H9 (cell line): ENCODE data around the gene IFNA13. TPM values are rescaled to one million over a fixed set of nuclear protein-coding genes. Genes with fewer than 3 reads are reported as not detected.

Experiments
- DNase-seq: peaks from one replicate; pipeline ENCODE4 v3.0.0-alpha.2; 2017
- H2AFZ ChIP-seq: one replicate; pipeline ENCODE4 v1.6.1; 2013; ENCODE audit warnings: mild to moderate bottlenecking, low read length, control low read depth, moderate library complexity
- H2AK5ac ChIP-seq: 2 replicates; pipeline ENCODE4 v1.6.1; 2013; ENCODE audit warnings: low read length, control low read depth, mixed read lengths; ENCODE audit not compliant: insufficient read length
- H2BK120ac ChIP-seq: one replicate; pipeline ENCODE4 v1.6.1; 2013; ENCODE audit warnings: low read depth, mild to moderate bottlenecking, low read length, control low read depth, inconsistent platforms; ENCODE audit not compliant: poor library complexity, severe bottlenecking
- H2BK12ac ChIP-seq: 2 replicates; pipeline ENCODE4 v1.6.1; 2013; ENCODE audit warnings: low read length, control low read depth, mixed read lengths, low read depth; ENCODE audit not compliant: insufficient read length
- H2BK15ac ChIP-seq: 2 replicates; pipeline ENCODE4 v1.6.1; 2013; ENCODE audit warnings: low read depth, low read length, control low read depth
- H2BK20ac ChIP-seq: one replicate; pipeline ENCODE4 v1.6.1; 2013; ENCODE audit warnings: low read depth, mild to moderate bottlenecking, low read length, control low read depth, inconsistent platforms; ENCODE audit not compliant: poor library complexity, severe bottlenecking
- H2BK5ac ChIP-seq: 2 replicates; pipeline ENCODE4 v1.6.1; 2013; ENCODE audit warnings: low read length, control low read depth, mixed read lengths; ENCODE audit not compliant: insufficient read length
- H3K14ac ChIP-seq: 2 replicates; pipeline ENCODE4 v1.6.1; 2013; ENCODE audit warnings: low read length, control low read depth; ENCODE audit not compliant: insufficient read depth
- H3K18ac ChIP-seq: 2 replicates; pipeline ENCODE4 v1.6.1; 2013; ENCODE audit warnings: low read depth, mild to moderate bottlenecking, mixed read lengths, low read length, control low read depth; ENCODE audit not compliant: insufficient read length
- H3K23ac ChIP-seq: 2 replicates; pipeline ENCODE4 v1.6.1; 2013; ENCODE audit warnings: low read length, control low read depth, mixed read lengths, low read depth; ENCODE audit not compliant: insufficient read length
- H3K23me2 ChIP-seq: 2 replicates; pipeline ENCODE4 v1.6.1; 2013; ENCODE audit warnings: low read depth, mild to moderate bottlenecking, mixed read lengths, low read length, control low read depth; ENCODE audit not compliant: insufficient read length, poor library complexity, severe bottlenecking
- H3K27ac ChIP-seq: 2 replicates; pipeline ENCODE4 v1.5.1; 2013; ENCODE audit warnings: low read length, control low read depth, mixed read lengths, low read depth; ENCODE audit not compliant: insufficient read length
- H3K27me3 ChIP-seq: 2 replicates; pipeline ENCODE4 v1.6.1; 2013; ENCODE audit warnings: low read length, control low read depth, inconsistent platforms; ENCODE audit not compliant: insufficient read depth
- H3K4ac ChIP-seq: 2 replicates; pipeline ENCODE4 v1.6.1; 2013; ENCODE audit warnings: low read depth, mild to moderate bottlenecking, control low read depth, inconsistent platforms, low read length, moderate library complexity
- H3K4me1 ChIP-seq: 2 replicates; pipeline ENCODE4 v1.6.1; 2013; ENCODE audit warnings: low read length, control low read depth, inconsistent platforms; ENCODE audit not compliant: insufficient read depth
- H3K4me2 ChIP-seq: 2 replicates; pipeline ENCODE4 v1.6.1; 2013; ENCODE audit warnings: low read length, control low read depth, mixed read lengths; ENCODE audit not compliant: insufficient read length, insufficient read depth
- H3K56ac ChIP-seq: 2 replicates; pipeline ENCODE4 v1.6.1; 2013; ENCODE audit warnings: low read depth, mild to moderate bottlenecking, mixed read lengths, low read length, control low read depth; ENCODE audit not compliant: insufficient read length
- H3K79me1 ChIP-seq: 2 replicates; pipeline ENCODE4 v1.6.1; 2013; ENCODE audit warnings: low read depth, mild to moderate bottlenecking, moderate library complexity, low read length, control low read depth, inconsistent platforms; ENCODE audit not compliant: insufficient read depth, poor library complexity, severe bottlenecking
- H3K79me2 ChIP-seq: 2 replicates; pipeline ENCODE4 v1.6.1; 2013; ENCODE audit warnings: low read length, control low read depth, inconsistent platforms; ENCODE audit not compliant: insufficient read depth
- H3K9ac ChIP-seq: 2 replicates; pipeline ENCODE4 v1.6.1; 2013; ENCODE audit warnings: low read length, control low read depth, mixed read lengths; ENCODE audit not compliant: insufficient read length; ENCODE audit errors: extremely low read depth
- H3K9me3 ChIP-seq: one replicate; pipeline ENCODE4 v1.6.1; 2013; ENCODE audit warnings: low read depth, low read length, inconsistent platforms; ENCODE audit not compliant: control insufficient read depth
- H3T11ph ChIP-seq: one replicate; pipeline ENCODE4 v1.6.1; 2013; ENCODE audit warnings: mild to moderate bottlenecking, low read length, control low read depth, inconsistent platforms
- H4K20me1 ChIP-seq: one replicate; pipeline ENCODE4 v1.6.1; 2013; ENCODE audit not compliant: control insufficient read depth, insufficient read length, insufficient read depth
- H4K5ac ChIP-seq: 2 replicates; pipeline ENCODE4 v1.6.1; 2013; ENCODE audit warnings: low read depth, mild to moderate bottlenecking, mixed read lengths, low read length, control low read depth; ENCODE audit not compliant: insufficient read length
- H4K8ac ChIP-seq: replicated peaks from 2 replicates; pipeline ENCODE4 v1.6.1; 2013; ENCODE audit warnings: low read length, control low read depth, mixed read lengths, low read depth; ENCODE audit not compliant: insufficient read length
- H4K91ac ChIP-seq: 2 replicates; pipeline ENCODE4 v1.6.1; 2013; ENCODE audit warnings: low read depth, mild to moderate bottlenecking, moderate library complexity, mixed read lengths, low read length, control low read depth; ENCODE audit not compliant: insufficient read length
- H3K27ac Mint-ChIP-seq, 3 experiments: 2 replicates in 2 of 3; 3 replicates in 1 of 3; pipeline ENCODE4 v1.8.0; 2020 to 2021; ENCODE audit warnings: mixed read lengths in 3 of 3, mild to moderate bottlenecking in 1 of 3, moderate library complexity in 1 of 3
- H3K27me3 Mint-ChIP-seq: 2 replicates; pipeline ENCODE4 v1.8.0; 2021; ENCODE audit warnings: low read depth, mild to moderate bottlenecking, moderate library complexity, mixed read lengths
- H3K36me3 Mint-ChIP-seq, 3 experiments: 2 replicates in 2 of 3; 3 replicates in 1 of 3; pipeline ENCODE4 v1.8.0; 2020 to 2021; ENCODE audit warnings: low read depth in 3 of 3, mixed read lengths in 3 of 3; ENCODE audit not compliant: insufficient read depth in 1 of 3
- H3K4me1 Mint-ChIP-seq, 2 experiments: 2 replicates each; pipeline ENCODE4 v1.8.0; 2020; ENCODE audit warnings: mixed read lengths in 2 of 2
- H3K4me3 Mint-ChIP-seq, 2 experiments: 2 replicates in 1 of 2; 3 replicates in 1 of 2; pipeline ENCODE4 v1.8.0; 2020 to 2021; ENCODE audit warnings: mild to moderate bottlenecking in 2 of 2, mixed read lengths in 2 of 2, moderate library complexity in 1 of 2
- H3K9me3 Mint-ChIP-seq, 2 experiments: 2 replicates in 1 of 2; 3 replicates in 1 of 2; pipeline ENCODE4 v1.8.0; 2020; ENCODE audit warnings: mild to moderate bottlenecking in 2 of 2, mixed read lengths in 2 of 2, moderate library complexity in 1 of 2
- whole genome bisulfite sequencing: extraction: QIAGEN DNeasy Blood & Tissue Kit; methylation state at CpG from one replicate; pipeline ENCODE4 v1.1.7; 2013; ENCODE audit warnings: missing lambda C conversion rate, low lambda C conversion rate, mixed read lengths; ENCODE audit not compliant: insufficient read length; ENCODE audit errors: extremely low coverage; 5-methylcytosine and 5-hydroxymethylcytosine counted together
- total RNA-seq: library from RNA; stranded (reverse); gene quantifications from 2 replicates; pipeline ENCODE4 v1.2.1, GENCODE V29; 2021
- TF ChIP-seq, protein P1 (sequence below): fragments of 200-600 bp; sonication (generic); conservative IDR thresholded peaks from 3 replicates; pipeline ENCODE4 v1.8.0; 2021; ENCODE audit warnings: antibody characterized with exemption, mild to moderate bottlenecking

The IFNA13 gene
- total RNA-seq, 1 experiment from 2014 or later: not detected

DNA sequence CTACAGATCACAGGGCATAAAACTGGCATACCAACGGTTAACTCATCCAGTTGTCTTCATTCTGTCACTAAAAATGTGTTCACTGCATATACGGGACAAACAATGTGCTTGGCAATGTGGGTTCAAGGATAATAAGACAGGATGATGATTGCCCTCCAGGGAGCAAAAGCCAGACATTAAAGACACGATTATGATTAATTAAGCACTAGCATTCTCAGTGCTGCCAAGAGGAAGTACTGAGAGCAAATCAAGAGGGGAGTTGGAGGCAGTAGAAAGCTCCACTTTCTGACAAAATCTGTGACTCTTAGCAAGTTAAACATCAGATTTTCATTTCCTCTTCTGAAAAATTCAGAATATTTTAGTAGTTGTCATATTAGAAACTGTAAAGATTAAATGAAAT is 32.1 kb upstream of the IFNA13 start:
- WGBS: no CpG with 5 or more reads among the region's 3 CpGs
- no peak overlapping the region for H4K5ac ChIP-seq
- no peak overlapping the region for H2BK120ac ChIP-seq
- H3K79me2 ChIP-seq: no peaks in the 10 kb centered on the region
- H3K14ac ChIP-seq: no peak overlapping the region
- no peak overlapping the region for H4K91ac ChIP-seq
- Mint-ChIP-seq H3K36me3 (no peaks in the 10 kb centered on the region), H3K9me3 (no peaks in the 10 kb centered on the region; a peak in 1 of 5 replicates), H3K27ac (no peak overlapping the region), H3K27me3 (peaks cover 81% of the 10 kb centered on the region), H3K4me1 (peaks cover 7 to 11% of the 10 kb centered on the region in 2 experiments), H3K4me3 (no peak overlapping the region)
- no peak overlapping the region for H2AK5ac ChIP-seq
- H3K9ac ChIP-seq: no peak overlapping the region
- no peak overlapping the region for H3K56ac ChIP-seq
- H3T11ph ChIP-seq: no peak overlapping the region
- no peak overlapping the region for H3K18ac ChIP-seq
- H3K4ac ChIP-seq: no peak overlapping the region
- no peak overlapping the region for H3K27ac ChIP-seq
- H3K23ac ChIP-seq: no peak overlapping the region
- H2AFZ ChIP-seq: no peak overlapping the region
- no peak overlapping the region for H3K4me2 ChIP-seq
- no peak overlapping the region for H2BK20ac ChIP-seq
- H2BK15ac ChIP-seq: no peak overlapping the region
- no peak overlapping the region for H4K8ac ChIP-seq
- H3K9me3 ChIP-seq: no peaks in the 10 kb centered on the region
- no peaks in the 10 kb centered on the region for H3K4me1 ChIP-seq
- DNase-seq: no peak
- H2BK5ac ChIP-seq: no peak overlapping the region
- no peaks in the 10 kb centered on the region for H3K79me1 ChIP-seq
- H3K23me2 ChIP-seq: no peaks in the 10 kb centered on the region
- TF ChIP-seq, protein P1, sequence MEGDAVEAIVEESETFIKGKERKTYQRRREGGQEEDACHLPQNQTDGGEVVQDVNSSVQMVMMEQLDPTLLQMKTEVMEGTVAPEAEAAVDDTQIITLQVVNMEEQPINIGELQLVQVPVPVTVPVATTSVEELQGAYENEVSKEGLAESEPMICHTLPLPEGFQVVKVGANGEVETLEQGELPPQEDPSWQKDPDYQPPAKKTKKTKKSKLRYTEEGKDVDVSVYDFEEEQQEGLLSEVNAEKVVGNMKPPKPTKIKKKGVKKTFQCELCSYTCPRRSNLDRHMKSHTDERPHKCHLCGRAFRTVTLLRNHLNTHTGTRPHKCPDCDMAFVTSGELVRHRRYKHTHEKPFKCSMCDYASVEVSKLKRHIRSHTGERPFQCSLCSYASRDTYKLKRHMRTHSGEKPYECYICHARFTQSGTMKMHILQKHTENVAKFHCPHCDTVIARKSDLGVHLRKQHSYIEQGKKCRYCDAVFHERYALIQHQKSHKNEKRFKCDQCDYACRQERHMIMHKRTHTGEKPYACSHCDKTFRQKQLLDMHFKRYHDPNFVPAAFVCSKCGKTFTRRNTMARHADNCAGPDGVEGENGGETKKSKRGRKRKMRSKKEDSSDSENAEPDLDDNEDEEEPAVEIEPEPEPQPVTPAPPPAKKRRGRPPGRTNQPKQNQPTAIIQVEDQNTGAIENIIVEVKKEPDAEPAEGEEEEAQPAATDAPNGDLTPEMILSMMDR: no peak
- H4K20me1 ChIP-seq: no peaks in the 10 kb centered on the region
- H3K27me3 ChIP-seq: peaks cover 6% of the 10 kb centered on the region; the same call in 1 of the 2 replicates
- H2BK12ac ChIP-seq: no peak overlapping the region
